HepG2 (cell line): Measurements from ENCODE around the gene MYO1C. TPM values are rescaled to one million over a fixed set of nuclear protein-coding genes. Genes with fewer than 3 reads are reported as not detected.

ENCODE experiments used
- ATAC-seq: fragments of 200-7000 bp; cut with Tn5 transposase; 3 replicates; pipeline ENCODE4 v1.9.1; 2020; ENCODE audit warnings: mild to moderate bottlenecking, moderate library complexity
- BruUV-seq: library from RNA; stranded (reverse); fragments of 400-500 nt; replicated peaks from 2 replicates; lab custom pipeline; 2021; lab: Mats Ljungman, UMichigan
- CTCF ChIA-PET: fragments of 300-600 bp; formaldehyde crosslinking; extraction: SDS; loops from one replicate; lab custom pipeline; 2021; ENCODE audit warnings: low total read pairs, inconsistent platforms, low intra/inter-chr PET ratio; lab: Yijun Ruan, JAX
- POLR2A ChIA-PET: fragments of 350-600 bp; sonication (Branson Sonifier 250); formaldehyde crosslinking; loops from one replicate; lab custom pipeline; 2020; ENCODE audit warnings: antibody characterized with exemption, inconsistent platforms; lab: Yijun Ruan, JAX
- DNase-seq: peaks from one replicate; pipeline ENCODE4 v3.0.0-alpha.2; 2015; ENCODE audit warnings: low spot score
- FAIRE-seq: peaks from 3 replicates; lab custom pipeline; 2011; peaks lifted over from hg19 to GRCh38; lab: Jason Lieb, UNC
- H2AFZ ChIP-seq: one replicate; pipeline ENCODE4 v1.6.1; 2011; ENCODE audit warnings: low read length, inconsistent platforms
- H3K27ac ChIP-seq: fragments of 300-600 bp; 3 replicates; pipeline ENCODE4 v1.8.0; 2011; ENCODE audit warnings: mixed run types, mild to moderate bottlenecking, mixed read lengths, low read length, inconsistent platforms; ENCODE audit not compliant: insufficient read depth; ENCODE audit errors: extremely low read length
- H3K27me3 ChIP-seq, 2 experiments: fragments of 200-600 bp in 1 of 2; 2 replicates in 1 of 2; 3 replicates in 1 of 2; pipeline versions ENCODE4 v1.6.0 to v1.8.0; 2011; ENCODE audit warnings: low read length in 2 of 2, mild to moderate bottlenecking in 2 of 2, moderate library complexity in 2 of 2, inconsistent platforms in 1 of 2; ENCODE audit not compliant: insufficient read depth in 2 of 2, control insufficient read depth in 1 of 2
- H3K36me3 ChIP-seq, 2 experiments: fragments of 200-600 bp in 1 of 2; replicated peaks in 1 of 2; 2 replicates in 1 of 2; 3 replicates in 1 of 2; pipeline versions ENCODE4 v1.5.1 to v1.8.0; 2011; ENCODE audit warnings: low read length in 2 of 2, inconsistent platforms in 1 of 2; ENCODE audit not compliant: insufficient read depth in 2 of 2, control insufficient read depth in 1 of 2
- H3K4me1 ChIP-seq: 2 replicates; pipeline ENCODE4 v1.5.1; 2012; ENCODE audit warnings: low read length, inconsistent platforms; ENCODE audit not compliant: insufficient read depth
- H3K4me2 ChIP-seq: 2 replicates; pipeline ENCODE4 v1.6.0; 2011; ENCODE audit warnings: low read depth, low read length, inconsistent platforms
- H3K4me3 ChIP-seq, 3 experiments: fragments of 200-600 bp in 1 of 3; sonication (generic), shearing (Covaris generic) in 1 of 3; replicated peaks in 1 of 3; 2 replicates each; pipeline ENCODE4 v1.5.1; 2011 to 2016; ENCODE audit warnings: low read length in 3 of 3, inconsistent platforms in 2 of 3, low read depth in 2 of 3, mild to moderate bottlenecking in 2 of 3, control low read depth in 1 of 3, mixed read lengths in 1 of 3; ENCODE audit not compliant: insufficient read depth in 1 of 3
- H3K79me2 ChIP-seq: one replicate; pipeline ENCODE4 v1.6.1; 2011; ENCODE audit warnings: low read length, inconsistent platforms; ENCODE audit not compliant: insufficient read depth
- H3K9ac ChIP-seq: 2 replicates; pipeline ENCODE4 v1.6.0; 2011; ENCODE audit warnings: mild to moderate bottlenecking, low read depth, low read length, inconsistent platforms; ENCODE audit not compliant: insufficient read depth
- H3K9me3 ChIP-seq: 2 replicates; pipeline ENCODE4 v1.5.1; 2012; ENCODE audit warnings: mild to moderate bottlenecking, low read length
- H4K20me1 ChIP-seq: 2 replicates; pipeline ENCODE4 v1.6.0; 2011; ENCODE audit warnings: inconsistent platforms, mild to moderate bottlenecking, low read length, moderate library complexity; ENCODE audit not compliant: insufficient read depth
- CREB1 ChIP-seq, 2 experiments: fragments of 450-650 bp in 1 of 2; IDR thresholded peaks; 2 replicates each; pipeline ENCODE4 v1.6.1; 2016 to 2017; ENCODE audit warnings: control low read depth in 1 of 2, mild to moderate bottlenecking in 1 of 2, missing compliant biosample characterization in 1 of 2, missing genetic modification characterization in 1 of 2
- FIP1L1 ChIP-seq: fragments of 200-400 bp; formaldehyde crosslinking; IDR thresholded peaks from 2 replicates; pipeline ENCODE4 v1.6.1; 2018; ENCODE audit warnings: low read depth, mild to moderate bottlenecking, low read length, moderate library complexity, borderline replicate concordance; ENCODE audit not compliant: insufficient read depth
- FOXK2 ChIP-seq: fragments of 450-650 bp; IDR thresholded peaks from 2 replicates; pipeline ENCODE4 v1.6.1; 2016
- TFE3 ChIP-seq: IDR thresholded peaks from 2 replicates; pipeline ENCODE4 v1.6.1; 2016
- ZBTB10 ChIP-seq: sonication (generic); formaldehyde crosslinking; IDR thresholded peaks from 2 replicates; pipeline ENCODE4 v1.4.0; 2020; ENCODE audit warnings: missing genetic modification reagents, borderline replicate concordance
- ZKSCAN8 ChIP-seq: IDR thresholded peaks from 2 replicates; pipeline ENCODE4 v1.6.1; 2016; ENCODE audit warnings: borderline replicate concordance, missing genetic modification reagents, missing compliant biosample characterization
- ZNF503 ChIP-seq: sonication (generic); formaldehyde crosslinking; IDR thresholded peaks from 2 replicates; pipeline ENCODE4 v1.4.0; 2020; ENCODE audit warnings: missing genetic modification reagents
- WGBS: methylation state at CpG from one replicate; pipeline ENCODE4 v1.1.6; 2017; ENCODE audit warnings: low lambda C conversion rate; 5-methylcytosine and 5-hydroxymethylcytosine counted together
- in situ Hi-C: cut with HindIII; loops from 2 replicates; pipeline ENCODE4 v1.10.0; 2017; ENCODE audit warnings: low pct_unique_long_range_greater_than_20kb; ENCODE audit not compliant: extremely low pct_ligation_motif_present
- intact Hi-C: fragments of 100-400 bp; cut with micrococcal nuclease; formaldehyde crosslinking; loops from one replicate; pipeline ENCODE4 v1.10.0; 2022; ENCODE audit not compliant: unreplicated experiment
- polyA plus RNA-seq, 8 experiments: library from polyadenylated mRNA; depleted of rRNA in 3 of 8; stranded (reverse) in 7 of 8; unstranded in 1 of 8; fragments of >200 nt; fragmentation: Illumina TruSeq in 4 of 8; extraction: Trizol in 4 of 8; gene quantifications; 2 replicates each; pipeline versions ENCODE4 v1.2.1 to v1.2.3, GENCODE V29; 2011 to 2016; ENCODE audit warnings: low read depth in 4 of 8, missing spikeins in 1 of 8, mixed read lengths in 1 of 8; ENCODE audit not compliant: insufficient read depth in 1 of 8
- total RNA-seq, 5 experiments: library from RNA; depleted of rRNA; stranded (reverse); fragments of >200 nt; fragmentation: Illumina TruSeq; extraction: Trizol; gene quantifications; 2 replicates each; pipeline ENCODE4 v1.2.3, GENCODE V29; 2016; ENCODE audit warnings: low read depth in 1 of 5

MYO1C gene
- total and polyA plus RNA-seq, 2 of the 13 experiments (the other 11 are each of a cell fraction or from before 2014, with no cell fraction given): 22.7 to 40.8 TPM

GRCh38 chr17:1498869-1499268 lies 6.4 kb upstream of the MYO1C start:
- ATAC-seq (no peak), DNase-seq (no peak), FAIRE-seq (no peak)
- ChIA-PET POLR2A (no interaction called here), CTCF (no interaction called here)
- H3K9ac ChIP-seq: no peak overlapping the region
- WGBS: 93% methylated on average over 8 of the region's 9 CpGs
- no peaks in the 10 kb centered on the region for H3K9me3 ChIP-seq
- in situ Hi-C loops: no loop called here
- BruUV-seq: no TSS peak
- no peaks in the 10 kb centered on the region for H4K20me1 ChIP-seq
- H3K4me2 ChIP-seq: no peak overlapping the region
- no peaks in the 10 kb centered on the region for H3K79me2 ChIP-seq
- no peaks in the 10 kb centered on the region for H3K36me3 ChIP-seq
- H3K27ac ChIP-seq: no peak overlapping the region
- no peaks in the 10 kb centered on the region for H3K4me1 ChIP-seq
- H2AFZ ChIP-seq: no peak overlapping the region
- no peaks in the 10 kb centered on the region; a peak in 1 of 5 replicates for H3K27me3 ChIP-seq
- no peak overlapping the region for H3K4me3 ChIP-seq
- TF ChIP-seq CREB1 (IDR thresholded peaks at IDR 0.05) (no peak), CREB1 (CRISPR knock-in tag; IDR thresholded peaks at IDR 0.05) (no peak), ZBTB10 (CRISPR knock-in tag) (no peak), FIP1L1 (no peak), ZKSCAN8 (no peak), FOXK2 (no peak), ZNF503 (CRISPR knock-in tag) (no peak), TFE3 (CRISPR knock-in tag) (no peak)
- intact Hi-C loops: no loop called here
